ENCODE results near the gene USP31.

DNA sequence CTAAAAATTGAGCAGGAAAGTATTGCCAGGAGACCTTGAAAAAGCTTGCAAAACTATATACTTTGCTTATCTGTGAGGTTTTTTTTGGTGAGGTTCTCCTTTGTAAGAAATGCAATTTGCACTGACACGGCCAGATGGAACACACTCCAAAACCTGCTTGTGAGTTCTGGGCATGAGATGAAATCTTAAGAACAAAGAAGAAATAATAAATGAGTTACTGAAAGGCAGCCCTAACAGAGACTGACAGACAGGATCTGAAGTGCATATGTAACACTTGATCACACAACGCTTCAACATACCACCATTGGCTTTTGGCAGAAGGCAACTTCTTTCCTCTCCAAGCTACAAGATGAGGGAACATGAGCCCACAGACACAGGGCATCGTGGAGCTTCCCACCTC lies 82.6 kb downstream of the USP31 start:
- TF ChIP-seq, protein P1, sequence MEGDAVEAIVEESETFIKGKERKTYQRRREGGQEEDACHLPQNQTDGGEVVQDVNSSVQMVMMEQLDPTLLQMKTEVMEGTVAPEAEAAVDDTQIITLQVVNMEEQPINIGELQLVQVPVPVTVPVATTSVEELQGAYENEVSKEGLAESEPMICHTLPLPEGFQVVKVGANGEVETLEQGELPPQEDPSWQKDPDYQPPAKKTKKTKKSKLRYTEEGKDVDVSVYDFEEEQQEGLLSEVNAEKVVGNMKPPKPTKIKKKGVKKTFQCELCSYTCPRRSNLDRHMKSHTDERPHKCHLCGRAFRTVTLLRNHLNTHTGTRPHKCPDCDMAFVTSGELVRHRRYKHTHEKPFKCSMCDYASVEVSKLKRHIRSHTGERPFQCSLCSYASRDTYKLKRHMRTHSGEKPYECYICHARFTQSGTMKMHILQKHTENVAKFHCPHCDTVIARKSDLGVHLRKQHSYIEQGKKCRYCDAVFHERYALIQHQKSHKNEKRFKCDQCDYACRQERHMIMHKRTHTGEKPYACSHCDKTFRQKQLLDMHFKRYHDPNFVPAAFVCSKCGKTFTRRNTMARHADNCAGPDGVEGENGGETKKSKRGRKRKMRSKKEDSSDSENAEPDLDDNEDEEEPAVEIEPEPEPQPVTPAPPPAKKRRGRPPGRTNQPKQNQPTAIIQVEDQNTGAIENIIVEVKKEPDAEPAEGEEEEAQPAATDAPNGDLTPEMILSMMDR (IDR thresholded peaks at IDR 0.05; ENCODE audit: poor library complexity), result no peak
- no peak for TF ChIP-seq EZH2phosphoT487 (IDR thresholded peaks at IDR 0.05; ENCODE audit: low read depth, severe bottlenecking, unreplicated experiment)

Measured in hepatocyte (in vitro differentiated cells).